Fibroblast of peridontal ligament (primary cell): ENCODE measurements around the gene ITGA6.
A peak's percentile ranks its signal among the peaks of the same experiment; 100 is the strongest.

Experiments
- DNase-seq: peaks from one replicate; pipeline ENCODE4 v3.0.0-alpha.2; 2010; ENCODE audit errors: extremely low read depth

ITGA6 gene

GRCh38 chr2:172416447-172417058 lies 10.8 kb upstream of the ITGA6 start:
- DNase-seq: no peak

- DNase-seq: no peak
These were observed 7.2 kb upstream of the ITGA6 start for GRCh38 chr2:172420216-172420615.

GRCh38 chr2:172423160-172423559 lies 4.2 kb upstream of the ITGA6 start:
- DNase-seq: no peak

GRCh38 chr2:172425336-172425735 lies 2.0 kb upstream of the ITGA6 start:
- DNase-seq: no peak

- no peak for DNase-seq
These were observed 641 bp upstream of the ITGA6 start for GRCh38 chr2:172426635-172427255.

- DNase-seq: no peak
These were observed 825 bp downstream of the ITGA6 start for GRCh38 chr2:172427990-172428831.

GRCh38 chr2:172428832-172429210 lies 1.4 kb downstream of the ITGA6 start:
- no peak for DNase-seq

- DNase-seq: no peak
These were observed 2.0 kb downstream of the ITGA6 start for GRCh38 chr2:172429301-172429968.

GRCh38 chr2:172430027-172430426 lies 2.6 kb downstream of the ITGA6 start:
- no peak for DNase-seq

GRCh38 chr2:172430678-172431077 lies 3.3 kb downstream of the ITGA6 start:
- no peak for DNase-seq

- no peak for DNase-seq
These were observed 4.1 kb downstream of the ITGA6 start for GRCh38 chr2:172431463-172431862.

- no peak for DNase-seq
These were observed 4.6 kb downstream of the ITGA6 start for GRCh38 chr2:172431993-172432392.

- DNase-seq: no peak
These were observed 5.8 kb downstream of the ITGA6 start for GRCh38 chr2:172433144-172433543.

- DNase-seq: peak; percentile 29
These were observed 7.6 kb downstream of the ITGA6 start for GRCh38 chr2:172434821-172435605.

- no peak for DNase-seq
These were observed 8.2 kb downstream of the ITGA6 start for GRCh38 chr2:172435606-172435911.

- no peak for DNase-seq
These were observed 9.5 kb downstream of the ITGA6 start for GRCh38 chr2:172436889-172437288.

- no peak for DNase-seq
These were observed 10.3 kb downstream of the ITGA6 start for GRCh38 chr2:172437419-172438341.

- peak; percentile 45 for DNase-seq
These were observed 11.5 kb downstream of the ITGA6 start for GRCh38 chr2:172438741-172439508.

- DNase-seq: no peak
These were observed 12.1 kb downstream of the ITGA6 start for GRCh38 chr2:172439509-172439860.

- DNase-seq: no peak
These were observed 12.5 kb downstream of the ITGA6 start for GRCh38 chr2:172439911-172440310.
